Neural cell (in vitro differentiated cells): ENCODE measurements around the gene CXCL17. TPM values are rescaled to one million over a fixed set of nuclear protein-coding genes. Genes with fewer than 3 reads are reported as not detected.

Experiments
- H2AFZ ChIP-seq: fragments of 200-600, 300-800 bp; sonication (generic), shearing (Covaris generic); 2 replicates; pipeline ENCODE4 v1.6.0; 2014; ENCODE audit warnings: low read depth, mild to moderate bottlenecking, antibody characterized with exemption, low read length, moderate library complexity
- H3F3A ChIP-seq: fragments of 200-600 bp; shearing (Covaris generic); 2 replicates; pipeline ENCODE4 v1.6.1; 2016; ENCODE audit warnings: mild to moderate bottlenecking, moderate library complexity, mixed read lengths, antibody characterized with exemption, low read length; ENCODE audit not compliant: insufficient read depth, poor library complexity, severe bottlenecking
- H3K27ac ChIP-seq: fragments of 200-600, 300-800 bp; sonication (generic), shearing (Covaris generic); 2 replicates; pipeline ENCODE4 v1.5.1; 2014; ENCODE audit warnings: mild to moderate bottlenecking, low read length, moderate library complexity
- H3K27me3 ChIP-seq: fragments of 300-800, 200-600 bp; sonication (generic), shearing (Covaris generic); 2 replicates; pipeline ENCODE4 v1.6.0; 2014; ENCODE audit warnings: mild to moderate bottlenecking, low read depth, low read length, moderate library complexity; ENCODE audit not compliant: insufficient read depth
- H3K36me3 ChIP-seq: fragments of 300-800, 200-600 bp; sonication (generic), shearing (Covaris generic); 2 replicates; pipeline ENCODE4 v1.5.1; 2014; ENCODE audit warnings: mild to moderate bottlenecking, antibody characterized with exemption, low read length, moderate library complexity; ENCODE audit not compliant: insufficient read depth
- H3K4me2 ChIP-seq: fragments of 300-800, 200-600 bp; sonication (generic), shearing (Covaris generic); 2 replicates; pipeline ENCODE4 v1.6.0; 2014; ENCODE audit warnings: mild to moderate bottlenecking, low read length
- H3K4me3 ChIP-seq: fragments of 300-800, 200-600 bp; sonication (generic), shearing (Covaris generic); 2 replicates; pipeline ENCODE4 v1.5.1; 2014; ENCODE audit warnings: mild to moderate bottlenecking, low read length, moderate library complexity
- H3K79me2 ChIP-seq: fragments of 200-600 bp; shearing (Covaris generic); replicated peaks from 2 replicates; pipeline ENCODE4 v1.6.0; 2014; ENCODE audit warnings: mild to moderate bottlenecking, low read length, moderate library complexity; ENCODE audit not compliant: insufficient read depth
- H3K9ac ChIP-seq: fragments of 300-800, 200-600 bp; sonication (generic), shearing (Covaris generic); 2 replicates; pipeline ENCODE4 v1.6.1; 2016; ENCODE audit warnings: mild to moderate bottlenecking, low read length, mixed read lengths
- H3K9me2 ChIP-seq: fragments of 200-600 bp; shearing (Covaris generic); 2 replicates; pipeline ENCODE4 v1.6.1; 2016; ENCODE audit warnings: mild to moderate bottlenecking, low read length, mixed read lengths; ENCODE audit not compliant: insufficient read depth
- H3K9me3 ChIP-seq: fragments of 200-600, 300-800 bp; sonication (generic), shearing (Covaris generic); 2 replicates; pipeline ENCODE4 v1.6.1; 2016; ENCODE audit warnings: mild to moderate bottlenecking, mixed run types, low read length, moderate library complexity, mixed read lengths
- H4K20me1 ChIP-seq: fragments of 200-600 bp; shearing (Covaris generic); 2 replicates; pipeline ENCODE4 v1.6.1; 2016; ENCODE audit warnings: mild to moderate bottlenecking, mixed run types; ENCODE audit not compliant: insufficient read depth
- CTCF ChIP-seq: fragments of 450-650 bp; IDR thresholded peaks from 2 replicates; pipeline ENCODE4 v1.5.1; 2014; ENCODE audit warnings: antibody characterized with exemption, mild to moderate bottlenecking, moderate library complexity; ENCODE audit not compliant: poor library complexity, severe bottlenecking
- EP300 ChIP-seq: fragments of 450-650 bp; conservative IDR thresholded peaks from 2 replicates; pipeline ENCODE4 v1.6.1; 2014; ENCODE audit warnings: antibody characterized with exemption, mild to moderate bottlenecking, moderate library complexity; ENCODE audit not compliant: poor library complexity, severe bottlenecking
- EZH2 ChIP-seq: fragments of 200-600, 300-800 bp; shearing (Covaris generic), sonication (generic); IDR thresholded peaks from 2 replicates; pipeline ENCODE4 v1.6.1; 2014; ENCODE audit warnings: antibody characterized with exemption, low read length, borderline replicate concordance, mild to moderate bottlenecking; ENCODE audit not compliant: insufficient read depth, poor library complexity, severe bottlenecking
- MXI1 ChIP-seq: fragments of 450-650 bp; conservative IDR thresholded peaks from 2 replicates; pipeline ENCODE4 v1.6.1; 2014; ENCODE audit warnings: antibody characterized with exemption, mild to moderate bottlenecking; ENCODE audit not compliant: poor library complexity, severe bottlenecking
- POLR2AphosphoS5 ChIP-seq: IDR thresholded peaks from 2 replicates; pipeline ENCODE4 v1.6.1; 2012
- RAD21 ChIP-seq: fragments of 450-650 bp; conservative IDR thresholded peaks from 2 replicates; pipeline ENCODE4 v1.6.1; 2014; ENCODE audit warnings: antibody characterized with exemption, mild to moderate bottlenecking, moderate library complexity
- SMC3 ChIP-seq: fragments of 450-650 bp; conservative IDR thresholded peaks from 2 replicates; pipeline ENCODE4 v1.6.1; 2014; ENCODE audit warnings: antibody characterized with exemption, mild to moderate bottlenecking, moderate library complexity; ENCODE audit not compliant: poor library complexity
- TAF1 ChIP-seq: IDR thresholded peaks from 2 replicates; pipeline ENCODE4 v1.6.1; 2012; ENCODE audit warnings: low read depth
- polyA plus RNA-seq: library from polyadenylated mRNA; depleted of rRNA; stranded (reverse); fragments of >200 nt; gene quantifications from 2 replicates; pipeline ENCODE4 v1.2.3, GENCODE V29; 2014
- TF ChIP-seq, protein P1 (sequence below): IDR thresholded peaks from 2 replicates; pipeline ENCODE4 v1.6.1; 2012; ENCODE audit warnings: borderline replicate concordance

Gene CXCL17
- polyA plus RNA-seq, 1 donor from 2014 or later = not detected

GRCh38 chr19:42435316-42435715 is 7.4 kb downstream of the CXCL17 start:
- H3K4me2 ChIP-seq = no peak overlapping the region
- no peak for TF ChIP-seq RAD21
- no peak for TF ChIP-seq TAF1
- TF ChIP-seq, protein P1, sequence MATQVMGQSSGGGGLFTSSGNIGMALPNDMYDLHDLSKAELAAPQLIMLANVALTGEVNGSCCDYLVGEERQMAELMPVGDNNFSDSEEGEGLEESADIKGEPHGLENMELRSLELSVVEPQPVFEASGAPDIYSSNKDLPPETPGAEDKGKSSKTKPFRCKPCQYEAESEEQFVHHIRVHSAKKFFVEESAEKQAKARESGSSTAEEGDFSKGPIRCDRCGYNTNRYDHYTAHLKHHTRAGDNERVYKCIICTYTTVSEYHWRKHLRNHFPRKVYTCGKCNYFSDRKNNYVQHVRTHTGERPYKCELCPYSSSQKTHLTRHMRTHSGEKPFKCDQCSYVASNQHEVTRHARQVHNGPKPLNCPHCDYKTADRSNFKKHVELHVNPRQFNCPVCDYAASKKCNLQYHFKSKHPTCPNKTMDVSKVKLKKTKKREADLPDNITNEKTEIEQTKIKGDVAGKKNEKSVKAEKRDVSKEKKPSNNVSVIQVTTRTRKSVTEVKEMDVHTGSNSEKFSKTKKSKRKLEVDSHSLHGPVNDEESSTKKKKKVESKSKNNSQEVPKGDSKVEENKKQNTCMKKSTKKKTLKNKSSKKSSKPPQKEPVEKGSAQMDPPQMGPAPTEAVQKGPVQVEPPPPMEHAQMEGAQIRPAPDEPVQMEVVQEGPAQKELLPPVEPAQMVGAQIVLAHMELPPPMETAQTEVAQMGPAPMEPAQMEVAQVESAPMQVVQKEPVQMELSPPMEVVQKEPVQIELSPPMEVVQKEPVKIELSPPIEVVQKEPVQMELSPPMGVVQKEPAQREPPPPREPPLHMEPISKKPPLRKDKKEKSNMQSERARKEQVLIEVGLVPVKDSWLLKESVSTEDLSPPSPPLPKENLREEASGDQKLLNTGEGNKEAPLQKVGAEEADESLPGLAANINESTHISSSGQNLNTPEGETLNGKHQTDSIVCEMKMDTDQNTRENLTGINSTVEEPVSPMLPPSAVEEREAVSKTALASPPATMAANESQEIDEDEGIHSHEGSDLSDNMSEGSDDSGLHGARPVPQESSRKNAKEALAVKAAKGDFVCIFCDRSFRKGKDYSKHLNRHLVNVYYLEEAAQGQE = no peak
- TF ChIP-seq MXI1 = no peak
- TF ChIP-seq EZH2 = no peak
- TF ChIP-seq EP300 = no peak
- no peak for TF ChIP-seq POLR2AphosphoS5
- TF ChIP-seq CTCF = no peak
- no peak for TF ChIP-seq SMC3
- H2AFZ ChIP-seq = no peak overlapping the region
- H3K27me3 ChIP-seq = no peaks in the 10 kb centered on the region
- H3K9ac ChIP-seq = no peak overlapping the region
- no peak overlapping the region for H3K4me3 ChIP-seq
- H4K20me1 ChIP-seq = no peaks in the 10 kb centered on the region
- no peaks in the 10 kb centered on the region for H3K79me2 ChIP-seq
- no peaks in the 10 kb centered on the region for H3F3A ChIP-seq
- no peak overlapping the region for H3K27ac ChIP-seq
- no peaks in the 10 kb centered on the region for H3K9me2 ChIP-seq
- no peaks in the 10 kb centered on the region for H3K9me3 ChIP-seq
- no peaks in the 10 kb centered on the region for H3K36me3 ChIP-seq

DNA sequence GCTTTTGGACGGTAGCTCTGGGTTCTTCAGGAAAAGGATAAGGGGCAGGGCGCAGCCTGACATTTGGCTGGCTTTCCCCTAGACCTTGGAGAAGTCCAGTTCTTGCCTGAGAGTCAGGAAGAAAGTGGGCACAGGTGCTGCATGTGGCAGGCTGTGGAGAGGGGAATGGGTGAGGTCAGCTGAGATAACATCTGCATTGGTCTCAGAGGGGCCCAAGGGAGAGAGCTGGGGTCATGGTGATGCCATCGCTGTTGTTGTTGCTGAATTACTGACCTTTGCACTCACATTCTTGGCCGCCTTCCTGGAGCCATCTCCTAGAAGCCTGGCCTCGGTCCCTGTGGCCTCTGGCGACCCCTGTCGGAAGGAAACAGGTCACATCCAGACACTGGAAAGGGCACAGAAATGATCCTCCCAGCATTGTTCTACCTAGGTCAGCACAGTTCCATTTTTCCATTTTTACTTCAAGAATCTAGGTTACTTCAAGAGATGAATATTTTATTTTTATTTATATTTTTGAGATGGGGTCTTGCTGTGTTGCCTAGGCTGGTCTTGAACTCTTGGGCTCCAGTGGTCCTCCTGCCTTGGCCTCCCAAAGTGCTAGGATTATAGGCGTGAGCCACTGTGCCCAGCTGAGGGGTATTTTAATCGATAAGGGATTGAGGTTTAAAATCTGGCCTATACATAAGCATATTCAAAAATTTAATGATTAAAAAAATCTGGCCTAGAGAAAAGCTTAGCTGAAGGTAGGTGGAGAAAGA is 9.1 kb downstream of the CXCL17 start:
- Histone ChIP-seq H3K9ac (no peak overlapping the region), H3K36me3 (no peaks in the 10 kb centered on the region), H3K27ac (no peak overlapping the region), H3K9me2 (no peaks in the 10 kb centered on the region), H3K9me3 (no peaks in the 10 kb centered on the region), H3K4me2 (no peak overlapping the region), H3K79me2 (no peaks in the 10 kb centered on the region), H3K27me3 (no peaks in the 10 kb centered on the region), H2AFZ (no peak overlapping the region), H3K4me3 (no peak overlapping the region), H4K20me1 (no peaks in the 10 kb centered on the region), H3F3A (no peaks in the 10 kb centered on the region)
- TF ChIP-seq MXI1 = no peak
- no peak for TF ChIP-seq EP300
- peak; percentile 45 for TF ChIP-seq CTCF
- no peak for TF ChIP-seq SMC3
- TF ChIP-seq, protein P1 = no peak
- TF ChIP-seq POLR2AphosphoS5 = no peak
- TF ChIP-seq EZH2 = no peak
- no peak for TF ChIP-seq TAF1
